Neural cell (in vitro differentiated cells): ENCODE measurements around the gene SLAMF9. TPM values are rescaled to one million over a fixed set of nuclear protein-coding genes. Genes with fewer than 3 reads are reported as not detected.

Experiments
- H2AFZ ChIP-seq: fragments of 200-600, 300-800 bp; sonication (generic), shearing (Covaris generic); 2 replicates; pipeline ENCODE4 v1.6.0; 2014; ENCODE audit warnings: low read depth, mild to moderate bottlenecking, antibody characterized with exemption, low read length, moderate library complexity
- H3F3A ChIP-seq: fragments of 200-600 bp; shearing (Covaris generic); 2 replicates; pipeline ENCODE4 v1.6.1; 2016; ENCODE audit warnings: mild to moderate bottlenecking, moderate library complexity, mixed read lengths, antibody characterized with exemption, low read length; ENCODE audit not compliant: insufficient read depth, poor library complexity, severe bottlenecking
- H3K27ac ChIP-seq: fragments of 200-600, 300-800 bp; sonication (generic), shearing (Covaris generic); 2 replicates; pipeline ENCODE4 v1.5.1; 2014; ENCODE audit warnings: mild to moderate bottlenecking, low read length, moderate library complexity
- H3K27me3 ChIP-seq: fragments of 300-800, 200-600 bp; sonication (generic), shearing (Covaris generic); 2 replicates; pipeline ENCODE4 v1.6.0; 2014; ENCODE audit warnings: mild to moderate bottlenecking, low read depth, low read length, moderate library complexity; ENCODE audit not compliant: insufficient read depth
- H3K36me3 ChIP-seq: fragments of 300-800, 200-600 bp; sonication (generic), shearing (Covaris generic); 2 replicates; pipeline ENCODE4 v1.5.1; 2014; ENCODE audit warnings: mild to moderate bottlenecking, antibody characterized with exemption, low read length, moderate library complexity; ENCODE audit not compliant: insufficient read depth
- H3K4me2 ChIP-seq: fragments of 300-800, 200-600 bp; sonication (generic), shearing (Covaris generic); 2 replicates; pipeline ENCODE4 v1.6.0; 2014; ENCODE audit warnings: mild to moderate bottlenecking, low read length
- H3K4me3 ChIP-seq: fragments of 300-800, 200-600 bp; sonication (generic), shearing (Covaris generic); 2 replicates; pipeline ENCODE4 v1.5.1; 2014; ENCODE audit warnings: mild to moderate bottlenecking, low read length, moderate library complexity
- H3K79me2 ChIP-seq: fragments of 200-600 bp; shearing (Covaris generic); replicated peaks from 2 replicates; pipeline ENCODE4 v1.6.0; 2014; ENCODE audit warnings: mild to moderate bottlenecking, low read length, moderate library complexity; ENCODE audit not compliant: insufficient read depth
- H3K9ac ChIP-seq: fragments of 300-800, 200-600 bp; sonication (generic), shearing (Covaris generic); 2 replicates; pipeline ENCODE4 v1.6.1; 2016; ENCODE audit warnings: mild to moderate bottlenecking, low read length, mixed read lengths
- H3K9me2 ChIP-seq: fragments of 200-600 bp; shearing (Covaris generic); 2 replicates; pipeline ENCODE4 v1.6.1; 2016; ENCODE audit warnings: mild to moderate bottlenecking, low read length, mixed read lengths; ENCODE audit not compliant: insufficient read depth
- H3K9me3 ChIP-seq: fragments of 200-600, 300-800 bp; sonication (generic), shearing (Covaris generic); 2 replicates; pipeline ENCODE4 v1.6.1; 2016; ENCODE audit warnings: mild to moderate bottlenecking, mixed run types, low read length, moderate library complexity, mixed read lengths
- H4K20me1 ChIP-seq: fragments of 200-600 bp; shearing (Covaris generic); 2 replicates; pipeline ENCODE4 v1.6.1; 2016; ENCODE audit warnings: mild to moderate bottlenecking, mixed run types; ENCODE audit not compliant: insufficient read depth
- EP300 ChIP-seq: fragments of 450-650 bp; conservative IDR thresholded peaks from 2 replicates; pipeline ENCODE4 v1.6.1; 2014; ENCODE audit warnings: antibody characterized with exemption, mild to moderate bottlenecking, moderate library complexity; ENCODE audit not compliant: poor library complexity, severe bottlenecking
- EZH2 ChIP-seq: fragments of 200-600, 300-800 bp; shearing (Covaris generic), sonication (generic); IDR thresholded peaks from 2 replicates; pipeline ENCODE4 v1.6.1; 2014; ENCODE audit warnings: antibody characterized with exemption, low read length, borderline replicate concordance, mild to moderate bottlenecking; ENCODE audit not compliant: insufficient read depth, poor library complexity, severe bottlenecking
- MXI1 ChIP-seq: fragments of 450-650 bp; conservative IDR thresholded peaks from 2 replicates; pipeline ENCODE4 v1.6.1; 2014; ENCODE audit warnings: antibody characterized with exemption, mild to moderate bottlenecking; ENCODE audit not compliant: poor library complexity, severe bottlenecking
- POLR2AphosphoS5 ChIP-seq: IDR thresholded peaks from 2 replicates; pipeline ENCODE4 v1.6.1; 2012
- RAD21 ChIP-seq: fragments of 450-650 bp; conservative IDR thresholded peaks from 2 replicates; pipeline ENCODE4 v1.6.1; 2014; ENCODE audit warnings: antibody characterized with exemption, mild to moderate bottlenecking, moderate library complexity
- SMC3 ChIP-seq: fragments of 450-650 bp; conservative IDR thresholded peaks from 2 replicates; pipeline ENCODE4 v1.6.1; 2014; ENCODE audit warnings: antibody characterized with exemption, mild to moderate bottlenecking, moderate library complexity; ENCODE audit not compliant: poor library complexity
- TAF1 ChIP-seq: IDR thresholded peaks from 2 replicates; pipeline ENCODE4 v1.6.1; 2012; ENCODE audit warnings: low read depth
- polyA minus RNA-seq: library from RNA; depleted of rRNA, polyadenylated mRNA; stranded (reverse); fragments of >200 nt; gene quantifications from 2 replicates; pipeline ENCODE4 v1.2.3, GENCODE V29; 2014
- polyA plus RNA-seq: library from polyadenylated mRNA; depleted of rRNA; stranded (reverse); fragments of >200 nt; gene quantifications from 2 replicates; pipeline ENCODE4 v1.2.3, GENCODE V29; 2014
- TF ChIP-seq, protein P1 (sequence below): fragments of 450-650 bp; IDR thresholded peaks from 2 replicates; pipeline ENCODE4 v1.5.1; 2014; ENCODE audit warnings: antibody characterized with exemption, mild to moderate bottlenecking, moderate library complexity; ENCODE audit not compliant: poor library complexity, severe bottlenecking
- TF ChIP-seq, protein P2 (sequence below): IDR thresholded peaks from 2 replicates; pipeline ENCODE4 v1.6.1; 2012; ENCODE audit warnings: borderline replicate concordance

Gene SLAMF9
- polyA plus RNA-seq: not detected in 2 replicates
- not detected in 2 replicates for polyA minus RNA-seq

DNA sequence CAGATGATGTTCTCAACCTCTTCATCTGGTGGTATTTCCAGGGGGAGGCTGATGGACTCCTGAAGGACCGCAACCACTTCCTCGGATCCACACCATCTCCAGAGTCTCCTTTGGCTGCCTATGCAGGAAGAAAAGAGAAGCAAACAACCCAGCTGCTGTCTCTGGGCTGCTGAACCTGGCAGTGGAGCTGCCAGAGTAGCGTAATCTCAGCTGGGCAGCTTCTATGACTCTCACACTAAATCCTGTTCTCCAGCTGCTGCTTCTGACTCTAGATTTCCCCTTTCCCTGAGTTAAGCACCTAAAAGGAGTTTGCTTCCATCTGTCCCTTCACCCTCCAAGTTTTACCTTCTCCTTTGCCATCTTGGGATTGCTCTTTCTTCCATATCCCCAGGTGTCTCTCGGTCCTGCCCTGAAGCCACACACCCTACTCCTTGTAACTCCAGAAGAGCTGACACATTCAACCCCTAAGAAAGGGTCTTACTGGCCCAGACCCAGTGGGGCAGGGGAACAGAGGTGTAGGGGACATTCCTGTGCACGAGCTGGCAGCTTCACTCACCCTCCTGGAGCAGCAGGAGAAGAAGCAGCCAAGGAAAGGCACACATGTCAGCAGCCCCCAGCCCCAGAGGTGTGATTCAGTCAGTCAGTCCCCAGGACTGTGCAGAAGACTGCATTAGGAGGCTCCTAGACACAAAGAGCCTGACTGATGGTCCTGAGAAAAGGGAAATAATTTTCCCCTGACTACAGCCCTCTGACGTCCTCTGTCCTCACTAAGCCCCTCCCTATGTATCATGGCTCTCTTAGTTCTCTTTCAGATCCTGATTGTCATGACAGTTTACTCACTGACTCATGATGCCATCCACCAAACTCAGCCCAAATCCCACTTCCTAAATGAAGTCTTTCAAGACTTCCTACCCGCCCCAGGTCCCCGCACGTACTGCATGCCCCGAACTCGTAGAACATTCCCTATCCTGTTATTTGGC lies at the start of gene SLAMF9:
Gene SLAMF9, minus strand, starts transcription at position 702 of the 980 bp plus-strand sequence. Its CDS starts 100 bp downstream, at position 602.
- Histone ChIP-seq H3K4me2 (no peak within 1 kb of the TSS), H3K9me3 (no peaks in the 10 kb centered on the region), H3K9me2 (no peaks in the 10 kb centered on the region), H3K36me3 (no peaks in the 10 kb centered on the region), H3K4me3 (no peak within 1 kb of the TSS), H3K27me3 (no peaks in the 10 kb centered on the region), H3F3A (no peaks in the 10 kb centered on the region), H3K27ac (no peak within 1 kb of the TSS), H3K79me2 (no peaks in the 10 kb centered on the region), H2AFZ (no peak within 1 kb of the TSS), H3K9ac (no peak within 1 kb of the TSS), H4K20me1 (no peaks in the 10 kb centered on the region)
- TF ChIP-seq TAF1: no peak

DNA sequence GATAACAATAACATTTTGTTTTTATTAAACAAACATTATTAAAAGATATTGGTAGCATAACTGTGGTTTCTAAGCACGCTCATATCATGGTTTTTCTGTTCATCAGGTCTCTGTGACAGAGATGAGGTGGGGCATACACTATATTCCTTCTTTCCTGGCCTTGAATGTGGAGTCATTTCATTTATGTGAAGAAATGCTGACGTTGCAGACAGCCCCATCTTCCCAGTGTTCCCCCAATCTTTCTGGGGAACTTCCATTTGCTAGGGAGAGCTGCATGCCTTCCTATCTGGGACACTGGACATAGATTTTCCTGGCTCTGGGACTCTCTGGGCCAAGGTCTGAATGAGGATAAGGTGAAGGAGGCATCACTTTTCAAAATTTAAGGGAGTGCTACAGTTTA lies 47.4 kb upstream of the SLAMF9 start:
- Histone ChIP-seq H3K9me3 (no peaks in the 10 kb centered on the region), H3K9me2 (no peaks in the 10 kb centered on the region), H3K27me3 (no peaks in the 10 kb centered on the region), H3K27ac (no peak overlapping the region), H3K79me2 (no peaks in the 10 kb centered on the region), H3K36me3 (no peaks in the 10 kb centered on the region), H4K20me1 (no peaks in the 10 kb centered on the region), H3K9ac (no peak overlapping the region), H2AFZ (no peak overlapping the region), H3F3A (no peaks in the 10 kb centered on the region), H3K4me3 (no peak overlapping the region), H3K4me2 (no peak overlapping the region)
- TF ChIP-seq RAD21 (no peak), SMC3 (no peak), MXI1 (no peak), TAF1 (no peak), EP300 (no peak), POLR2AphosphoS5 (no peak), EZH2 (no peak)
- TF ChIP-seq, protein P1, sequence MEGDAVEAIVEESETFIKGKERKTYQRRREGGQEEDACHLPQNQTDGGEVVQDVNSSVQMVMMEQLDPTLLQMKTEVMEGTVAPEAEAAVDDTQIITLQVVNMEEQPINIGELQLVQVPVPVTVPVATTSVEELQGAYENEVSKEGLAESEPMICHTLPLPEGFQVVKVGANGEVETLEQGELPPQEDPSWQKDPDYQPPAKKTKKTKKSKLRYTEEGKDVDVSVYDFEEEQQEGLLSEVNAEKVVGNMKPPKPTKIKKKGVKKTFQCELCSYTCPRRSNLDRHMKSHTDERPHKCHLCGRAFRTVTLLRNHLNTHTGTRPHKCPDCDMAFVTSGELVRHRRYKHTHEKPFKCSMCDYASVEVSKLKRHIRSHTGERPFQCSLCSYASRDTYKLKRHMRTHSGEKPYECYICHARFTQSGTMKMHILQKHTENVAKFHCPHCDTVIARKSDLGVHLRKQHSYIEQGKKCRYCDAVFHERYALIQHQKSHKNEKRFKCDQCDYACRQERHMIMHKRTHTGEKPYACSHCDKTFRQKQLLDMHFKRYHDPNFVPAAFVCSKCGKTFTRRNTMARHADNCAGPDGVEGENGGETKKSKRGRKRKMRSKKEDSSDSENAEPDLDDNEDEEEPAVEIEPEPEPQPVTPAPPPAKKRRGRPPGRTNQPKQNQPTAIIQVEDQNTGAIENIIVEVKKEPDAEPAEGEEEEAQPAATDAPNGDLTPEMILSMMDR: no peak
- TF ChIP-seq, protein P2, sequence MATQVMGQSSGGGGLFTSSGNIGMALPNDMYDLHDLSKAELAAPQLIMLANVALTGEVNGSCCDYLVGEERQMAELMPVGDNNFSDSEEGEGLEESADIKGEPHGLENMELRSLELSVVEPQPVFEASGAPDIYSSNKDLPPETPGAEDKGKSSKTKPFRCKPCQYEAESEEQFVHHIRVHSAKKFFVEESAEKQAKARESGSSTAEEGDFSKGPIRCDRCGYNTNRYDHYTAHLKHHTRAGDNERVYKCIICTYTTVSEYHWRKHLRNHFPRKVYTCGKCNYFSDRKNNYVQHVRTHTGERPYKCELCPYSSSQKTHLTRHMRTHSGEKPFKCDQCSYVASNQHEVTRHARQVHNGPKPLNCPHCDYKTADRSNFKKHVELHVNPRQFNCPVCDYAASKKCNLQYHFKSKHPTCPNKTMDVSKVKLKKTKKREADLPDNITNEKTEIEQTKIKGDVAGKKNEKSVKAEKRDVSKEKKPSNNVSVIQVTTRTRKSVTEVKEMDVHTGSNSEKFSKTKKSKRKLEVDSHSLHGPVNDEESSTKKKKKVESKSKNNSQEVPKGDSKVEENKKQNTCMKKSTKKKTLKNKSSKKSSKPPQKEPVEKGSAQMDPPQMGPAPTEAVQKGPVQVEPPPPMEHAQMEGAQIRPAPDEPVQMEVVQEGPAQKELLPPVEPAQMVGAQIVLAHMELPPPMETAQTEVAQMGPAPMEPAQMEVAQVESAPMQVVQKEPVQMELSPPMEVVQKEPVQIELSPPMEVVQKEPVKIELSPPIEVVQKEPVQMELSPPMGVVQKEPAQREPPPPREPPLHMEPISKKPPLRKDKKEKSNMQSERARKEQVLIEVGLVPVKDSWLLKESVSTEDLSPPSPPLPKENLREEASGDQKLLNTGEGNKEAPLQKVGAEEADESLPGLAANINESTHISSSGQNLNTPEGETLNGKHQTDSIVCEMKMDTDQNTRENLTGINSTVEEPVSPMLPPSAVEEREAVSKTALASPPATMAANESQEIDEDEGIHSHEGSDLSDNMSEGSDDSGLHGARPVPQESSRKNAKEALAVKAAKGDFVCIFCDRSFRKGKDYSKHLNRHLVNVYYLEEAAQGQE: no peak
